Neural cell (in vitro differentiated cells): ENCODE results near the gene TNFRSF14. TPM values are rescaled to one million over a fixed set of nuclear protein-coding genes. Genes with fewer than 3 reads are reported as not detected.

Source experiments
- H2AFZ ChIP-seq: fragments of 200-600, 300-800 bp; sonication (generic), shearing (Covaris generic); 2 replicates; pipeline ENCODE4 v1.6.0; 2014; ENCODE audit warnings: low read depth, mild to moderate bottlenecking, antibody characterized with exemption, low read length, moderate library complexity
- H3F3A ChIP-seq: fragments of 200-600 bp; shearing (Covaris generic); 2 replicates; pipeline ENCODE4 v1.6.1; 2016; ENCODE audit warnings: mild to moderate bottlenecking, moderate library complexity, mixed read lengths, antibody characterized with exemption, low read length; ENCODE audit not compliant: insufficient read depth, poor library complexity, severe bottlenecking
- H3K27ac ChIP-seq: fragments of 200-600, 300-800 bp; sonication (generic), shearing (Covaris generic); 2 replicates; pipeline ENCODE4 v1.5.1; 2014; ENCODE audit warnings: mild to moderate bottlenecking, low read length, moderate library complexity
- H3K27me3 ChIP-seq: fragments of 300-800, 200-600 bp; sonication (generic), shearing (Covaris generic); 2 replicates; pipeline ENCODE4 v1.6.0; 2014; ENCODE audit warnings: mild to moderate bottlenecking, low read depth, low read length, moderate library complexity; ENCODE audit not compliant: insufficient read depth
- H3K36me3 ChIP-seq: fragments of 300-800, 200-600 bp; sonication (generic), shearing (Covaris generic); 2 replicates; pipeline ENCODE4 v1.5.1; 2014; ENCODE audit warnings: mild to moderate bottlenecking, antibody characterized with exemption, low read length, moderate library complexity; ENCODE audit not compliant: insufficient read depth
- H3K4me2 ChIP-seq: fragments of 300-800, 200-600 bp; sonication (generic), shearing (Covaris generic); 2 replicates; pipeline ENCODE4 v1.6.0; 2014; ENCODE audit warnings: mild to moderate bottlenecking, low read length
- H3K4me3 ChIP-seq: fragments of 300-800, 200-600 bp; sonication (generic), shearing (Covaris generic); 2 replicates; pipeline ENCODE4 v1.5.1; 2014; ENCODE audit warnings: mild to moderate bottlenecking, low read length, moderate library complexity
- H3K79me2 ChIP-seq: fragments of 200-600 bp; shearing (Covaris generic); replicated peaks from 2 replicates; pipeline ENCODE4 v1.6.0; 2014; ENCODE audit warnings: mild to moderate bottlenecking, low read length, moderate library complexity; ENCODE audit not compliant: insufficient read depth
- H3K9ac ChIP-seq: fragments of 300-800, 200-600 bp; sonication (generic), shearing (Covaris generic); 2 replicates; pipeline ENCODE4 v1.6.1; 2016; ENCODE audit warnings: mild to moderate bottlenecking, low read length, mixed read lengths
- H3K9me2 ChIP-seq: fragments of 200-600 bp; shearing (Covaris generic); 2 replicates; pipeline ENCODE4 v1.6.1; 2016; ENCODE audit warnings: mild to moderate bottlenecking, low read length, mixed read lengths; ENCODE audit not compliant: insufficient read depth
- H3K9me3 ChIP-seq: fragments of 200-600, 300-800 bp; sonication (generic), shearing (Covaris generic); 2 replicates; pipeline ENCODE4 v1.6.1; 2016; ENCODE audit warnings: mild to moderate bottlenecking, mixed run types, low read length, moderate library complexity, mixed read lengths
- H4K20me1 ChIP-seq: fragments of 200-600 bp; shearing (Covaris generic); 2 replicates; pipeline ENCODE4 v1.6.1; 2016; ENCODE audit warnings: mild to moderate bottlenecking, mixed run types; ENCODE audit not compliant: insufficient read depth
- CTCF ChIP-seq: fragments of 450-650 bp; IDR thresholded peaks from 2 replicates; pipeline ENCODE4 v1.5.1; 2014; ENCODE audit warnings: antibody characterized with exemption, mild to moderate bottlenecking, moderate library complexity; ENCODE audit not compliant: poor library complexity, severe bottlenecking
- EP300 ChIP-seq: fragments of 450-650 bp; conservative IDR thresholded peaks from 2 replicates; pipeline ENCODE4 v1.6.1; 2014; ENCODE audit warnings: antibody characterized with exemption, mild to moderate bottlenecking, moderate library complexity; ENCODE audit not compliant: poor library complexity, severe bottlenecking
- EZH2 ChIP-seq: fragments of 200-600, 300-800 bp; shearing (Covaris generic), sonication (generic); IDR thresholded peaks from 2 replicates; pipeline ENCODE4 v1.6.1; 2014; ENCODE audit warnings: antibody characterized with exemption, low read length, borderline replicate concordance, mild to moderate bottlenecking; ENCODE audit not compliant: insufficient read depth, poor library complexity, severe bottlenecking
- MXI1 ChIP-seq: fragments of 450-650 bp; conservative IDR thresholded peaks from 2 replicates; pipeline ENCODE4 v1.6.1; 2014; ENCODE audit warnings: antibody characterized with exemption, mild to moderate bottlenecking; ENCODE audit not compliant: poor library complexity, severe bottlenecking
- POLR2AphosphoS5 ChIP-seq: IDR thresholded peaks from 2 replicates; pipeline ENCODE4 v1.6.1; 2012
- RAD21 ChIP-seq: fragments of 450-650 bp; conservative IDR thresholded peaks from 2 replicates; pipeline ENCODE4 v1.6.1; 2014; ENCODE audit warnings: antibody characterized with exemption, mild to moderate bottlenecking, moderate library complexity
- REST ChIP-seq: IDR thresholded peaks from 2 replicates; pipeline ENCODE4 v1.6.1; 2012; ENCODE audit warnings: borderline replicate concordance
- SMC3 ChIP-seq: fragments of 450-650 bp; conservative IDR thresholded peaks from 2 replicates; pipeline ENCODE4 v1.6.1; 2014; ENCODE audit warnings: antibody characterized with exemption, mild to moderate bottlenecking, moderate library complexity; ENCODE audit not compliant: poor library complexity
- TAF1 ChIP-seq: IDR thresholded peaks from 2 replicates; pipeline ENCODE4 v1.6.1; 2012; ENCODE audit warnings: low read depth
- polyA plus RNA-seq: library from polyadenylated mRNA; depleted of rRNA; stranded (reverse); fragments of >200 nt; gene quantifications from 2 replicates; pipeline ENCODE4 v1.2.3, GENCODE V29; 2014

The TNFRSF14 gene
- polyA plus RNA-seq, 1 donor from 2014 or later = 1.1 TPM

GRCh38 chr1:2558420-2558819, 2.2 kb downstream of the TNFRSF14 start:
- no peaks in the 10 kb centered on the region for H3K79me2 ChIP-seq
- no peaks in the 10 kb centered on the region for H3K9me2 ChIP-seq
- TF ChIP-seq EZH2 (no peak), RAD21 (no peak), POLR2AphosphoS5 (no peak), SMC3 (no peak), MXI1 (no peak), CTCF (no peak), EP300 (no peak), TAF1 (no peak), REST (no peak)
- H3K27me3 ChIP-seq = no peaks in the 10 kb centered on the region
- no peaks in the 10 kb centered on the region for H3K36me3 ChIP-seq
- H3K9me3 ChIP-seq = no peaks in the 10 kb centered on the region
- no peak overlapping the region for H3K4me3 ChIP-seq
- no peaks in the 10 kb centered on the region for H3F3A ChIP-seq
- H2AFZ ChIP-seq = no peak overlapping the region
- no peak overlapping the region for H3K4me2 ChIP-seq
- no peaks in the 10 kb centered on the region for H4K20me1 ChIP-seq
- H3K27ac ChIP-seq = no peak overlapping the region
- no peak overlapping the region for H3K9ac ChIP-seq

- Histone ChIP-seq H3K27ac (no peak overlapping the region), H3F3A (no peaks in the 10 kb centered on the region), H4K20me1 (no peaks in the 10 kb centered on the region), H3K9me2 (no peaks in the 10 kb centered on the region), H3K27me3 (no peaks in the 10 kb centered on the region), H3K4me2 (no peak overlapping the region), H3K4me3 (no peak overlapping the region), H2AFZ (no peak overlapping the region), H3K36me3 (no peaks in the 10 kb centered on the region), H3K79me2 (no peaks in the 10 kb centered on the region), H3K9ac (no peak overlapping the region), H3K9me3 (no peaks in the 10 kb centered on the region)
- no peak for TF ChIP-seq RAD21
- no peak for TF ChIP-seq POLR2AphosphoS5
- no peak for TF ChIP-seq EP300
- TF ChIP-seq CTCF = no peak
- TF ChIP-seq SMC3 = no peak
- no peak for TF ChIP-seq MXI1
- TF ChIP-seq REST = no peak
- TF ChIP-seq TAF1 = no peak
- no peak for TF ChIP-seq EZH2
Observed at GRCh38 chr1:2558861-2559260, 2.7 kb downstream of the TNFRSF14 start.
